Vagina (tissue), 2 donors: ENCODE results near the gene GPATCH2L.

ENCODE experiments used
- POLR2A ChIP-seq, 2 donors: fragments of 450-650 bp; IDR thresholded peaks; one replicate each; pipeline ENCODE4 v1.6.1; 2017; ENCODE audit warnings: antibody characterized with exemption in 2 of 2, mild to moderate bottlenecking in 2 of 2, moderate library complexity in 2 of 2
- POLR2AphosphoS5 ChIP-seq, 2 donors: sonication (generic); formaldehyde crosslinking; IDR thresholded peaks; one replicate each; pipeline ENCODE4 v1.9.0; 2017; ENCODE audit warnings: antibody characterized with exemption in 2 of 2, mild to moderate bottlenecking in 2 of 2, low read depth in 1 of 2; ENCODE audit not compliant: insufficient read depth in 1 of 2
- TF ChIP-seq, protein P1 (sequence below), 3 experiments: fragments of 450-650 bp in 2 of 3; fragments of 200-600 bp in 1 of 3; sonication (generic) in 1 of 3; IDR thresholded peaks; one replicate each; pipeline ENCODE4 v1.5.1; 2017 to 2019; ENCODE audit warnings: antibody characterized with exemption in 3 of 3, mild to moderate bottlenecking in 2 of 3, moderate library complexity in 2 of 3

DNA sequence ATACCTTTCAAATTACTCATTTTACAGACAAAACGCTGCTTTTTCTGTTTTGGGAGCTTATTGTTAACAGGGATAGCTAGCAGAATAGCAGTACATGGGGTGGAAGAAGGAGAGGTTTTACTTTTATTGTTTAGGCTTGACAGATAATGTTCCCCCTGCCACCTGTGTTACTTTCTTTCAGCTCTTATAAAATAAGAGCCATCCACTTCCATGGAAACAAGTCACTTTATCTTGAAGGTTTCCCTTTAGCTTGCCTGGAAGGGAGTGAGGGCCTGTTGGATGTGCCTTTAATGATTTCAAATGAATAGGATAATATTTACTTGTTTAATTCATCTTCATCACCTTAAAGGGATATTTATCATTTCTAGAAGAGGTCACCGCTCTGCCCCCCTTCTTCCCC, 23.3 kb downstream of the GPATCH2L start:
- TF ChIP-seq, protein P1, sequence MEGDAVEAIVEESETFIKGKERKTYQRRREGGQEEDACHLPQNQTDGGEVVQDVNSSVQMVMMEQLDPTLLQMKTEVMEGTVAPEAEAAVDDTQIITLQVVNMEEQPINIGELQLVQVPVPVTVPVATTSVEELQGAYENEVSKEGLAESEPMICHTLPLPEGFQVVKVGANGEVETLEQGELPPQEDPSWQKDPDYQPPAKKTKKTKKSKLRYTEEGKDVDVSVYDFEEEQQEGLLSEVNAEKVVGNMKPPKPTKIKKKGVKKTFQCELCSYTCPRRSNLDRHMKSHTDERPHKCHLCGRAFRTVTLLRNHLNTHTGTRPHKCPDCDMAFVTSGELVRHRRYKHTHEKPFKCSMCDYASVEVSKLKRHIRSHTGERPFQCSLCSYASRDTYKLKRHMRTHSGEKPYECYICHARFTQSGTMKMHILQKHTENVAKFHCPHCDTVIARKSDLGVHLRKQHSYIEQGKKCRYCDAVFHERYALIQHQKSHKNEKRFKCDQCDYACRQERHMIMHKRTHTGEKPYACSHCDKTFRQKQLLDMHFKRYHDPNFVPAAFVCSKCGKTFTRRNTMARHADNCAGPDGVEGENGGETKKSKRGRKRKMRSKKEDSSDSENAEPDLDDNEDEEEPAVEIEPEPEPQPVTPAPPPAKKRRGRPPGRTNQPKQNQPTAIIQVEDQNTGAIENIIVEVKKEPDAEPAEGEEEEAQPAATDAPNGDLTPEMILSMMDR (IDR thresholded peaks at IDR 0.05): no peak
- TF ChIP-seq POLR2A (IDR thresholded peaks at IDR 0.05): no peak
- no peak for TF ChIP-seq POLR2AphosphoS5 (IDR thresholded peaks at IDR 0.05; ENCODE audit: insufficient read depth in 1 of 2, low read depth in 1 of 2)
